Tibial artery (tissue), 4 donors: ENCODE data around the gene PRM1.

Source experiments
- DNase-seq, 2 donors: peaks; one replicate each; pipeline ENCODE4 v3.0.0-alpha.2; 2019
- H3K27ac ChIP-seq, 2 donors: fragments of 200-600 bp; sonication (generic) in 1 of 2; 1 replicate in 1 of 2; 2 replicates in 1 of 2; pipeline ENCODE4 v1.5.1; 2018 to 2019; ENCODE audit warnings: mild to moderate bottlenecking in 1 of 2
- H3K27me3 ChIP-seq, 2 donors: fragments of 200-600 bp; sonication (generic) in 1 of 2; one replicate each; pipeline versions ENCODE4 v1.5.1 to v1.6.0; 2016 to 2019
- H3K36me3 ChIP-seq, 3 donors: fragments of 200-600 bp; sonication (generic) in 2 of 3; one replicate each; pipeline ENCODE4 v1.5.1; 2016 to 2019; ENCODE audit warnings: mild to moderate bottlenecking in 2 of 3
- H3K4me1 ChIP-seq, 4 donors: fragments of 200-600 bp; sonication (generic) in 2 of 4; 1 replicate in 3 of 4; 2 replicates in 1 of 4; pipeline ENCODE4 v1.5.1; 2016 to 2019
- H3K4me3 ChIP-seq, 2 donors: fragments of 200-600 bp; sonication (generic) in 1 of 2; 1 replicate in 1 of 2; 2 replicates in 1 of 2; pipeline ENCODE4 v1.5.1; 2018 to 2019; ENCODE audit warnings: mild to moderate bottlenecking in 2 of 2
- H3K9me3 ChIP-seq, 3 donors: fragments of 200-600 bp; sonication (generic) in 1 of 3; one replicate each; pipeline ENCODE4 v1.5.1; 2016 to 2019
- intact Hi-C: fragments of 100-400 bp; cut with DNase I; formaldehyde crosslinking; loops from one replicate; pipeline ENCODE4 v1.15.0; 2023; ENCODE audit warnings: low total_unique reads
- TF ChIP-seq, protein P1 (sequence below), 2 experiments: fragments of 200-600 bp in 1 of 2; fragments of 450-650 bp in 1 of 2; IDR thresholded peaks; one replicate each; pipeline ENCODE4 v1.5.1; 2017 to 2019; ENCODE audit warnings: antibody characterized with exemption in 2 of 2, mild to moderate bottlenecking in 1 of 2, moderate library complexity in 1 of 2

Gene PRM1

DNA sequence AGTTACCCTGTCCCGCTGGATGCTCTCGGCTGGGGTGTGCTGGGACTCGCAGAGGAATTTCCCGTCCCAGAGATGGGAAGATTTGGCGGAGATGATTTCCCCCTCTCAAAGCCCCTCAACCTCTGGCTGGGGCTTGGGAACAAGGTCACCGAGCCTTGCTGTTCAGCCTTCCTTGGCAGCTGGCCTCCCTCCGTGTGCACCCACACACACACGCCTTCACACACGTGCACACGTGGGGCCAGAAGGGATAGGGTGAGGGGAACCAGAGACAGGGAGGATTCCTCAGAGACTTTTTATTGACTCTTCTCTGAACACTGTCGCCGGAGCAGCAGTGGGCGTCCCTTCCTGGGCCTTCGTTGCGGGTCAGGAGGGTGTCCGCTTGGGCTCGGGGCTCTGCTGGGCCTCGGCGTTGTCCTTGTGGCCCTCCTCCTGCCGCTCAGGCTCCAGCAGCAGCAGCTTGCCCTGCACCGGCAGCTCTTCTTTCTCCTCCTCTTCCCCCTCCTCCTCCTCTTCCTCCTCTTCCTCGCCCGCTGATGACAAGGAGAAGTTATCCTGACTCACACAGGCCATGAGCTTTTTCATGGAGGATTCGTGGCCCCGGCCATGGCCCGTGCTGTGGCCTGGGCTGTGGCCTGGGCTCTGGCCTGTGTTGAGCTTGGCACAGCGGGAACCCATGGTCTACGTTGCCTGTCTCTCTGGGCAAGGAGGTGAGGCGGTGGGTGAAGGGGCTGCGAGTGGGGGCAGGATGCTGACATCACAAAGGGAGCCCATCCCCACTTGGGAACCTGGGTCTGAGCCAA, 8.0 kb downstream of the PRM1 start, which contains the start of gene PRM3:
PRM3 (minus strand) TSS at position 709 of the 800 bp plus-strand sequence; CDS start at position 675, 34 bp downstream.
- H3K4me3 ChIP-seq: no peak within 1 kb of the TSS
- H3K27ac ChIP-seq: no peak within 1 kb of the TSS
- TF ChIP-seq, protein P1, sequence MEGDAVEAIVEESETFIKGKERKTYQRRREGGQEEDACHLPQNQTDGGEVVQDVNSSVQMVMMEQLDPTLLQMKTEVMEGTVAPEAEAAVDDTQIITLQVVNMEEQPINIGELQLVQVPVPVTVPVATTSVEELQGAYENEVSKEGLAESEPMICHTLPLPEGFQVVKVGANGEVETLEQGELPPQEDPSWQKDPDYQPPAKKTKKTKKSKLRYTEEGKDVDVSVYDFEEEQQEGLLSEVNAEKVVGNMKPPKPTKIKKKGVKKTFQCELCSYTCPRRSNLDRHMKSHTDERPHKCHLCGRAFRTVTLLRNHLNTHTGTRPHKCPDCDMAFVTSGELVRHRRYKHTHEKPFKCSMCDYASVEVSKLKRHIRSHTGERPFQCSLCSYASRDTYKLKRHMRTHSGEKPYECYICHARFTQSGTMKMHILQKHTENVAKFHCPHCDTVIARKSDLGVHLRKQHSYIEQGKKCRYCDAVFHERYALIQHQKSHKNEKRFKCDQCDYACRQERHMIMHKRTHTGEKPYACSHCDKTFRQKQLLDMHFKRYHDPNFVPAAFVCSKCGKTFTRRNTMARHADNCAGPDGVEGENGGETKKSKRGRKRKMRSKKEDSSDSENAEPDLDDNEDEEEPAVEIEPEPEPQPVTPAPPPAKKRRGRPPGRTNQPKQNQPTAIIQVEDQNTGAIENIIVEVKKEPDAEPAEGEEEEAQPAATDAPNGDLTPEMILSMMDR (IDR thresholded peaks at IDR 0.05): no peak
- H3K36me3 ChIP-seq: no peaks in the 10 kb centered on the region
- H3K9me3 ChIP-seq: no peaks in the 10 kb centered on the region
- H3K27me3 ChIP-seq: peaks cover 0 to 4% of the 10 kb centered on the region in 2 donors
- no peaks in the 10 kb centered on the region for H3K4me1 ChIP-seq
- intact Hi-C loops: no loop called here
- DNase-seq: no peak

DNA sequence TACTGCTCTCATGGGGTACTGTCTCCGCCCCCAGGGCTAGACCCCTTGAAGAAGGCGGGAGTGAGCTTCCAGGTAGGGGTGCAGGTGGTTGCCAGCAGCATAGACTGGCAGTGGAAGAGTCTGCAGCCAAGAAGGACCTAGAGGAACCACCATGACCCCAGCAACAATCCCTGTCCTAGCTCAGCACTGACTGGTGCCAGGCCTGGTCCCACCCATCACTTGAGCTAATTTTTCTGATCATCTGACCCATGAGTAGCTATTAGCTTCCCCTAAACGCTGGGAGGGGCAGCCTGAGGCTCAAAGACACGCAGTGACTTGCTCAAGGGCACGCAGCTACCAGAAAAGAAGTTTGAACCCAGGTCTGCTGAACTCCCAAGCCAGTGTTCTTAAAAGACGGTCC, 8.6 kb downstream of the PRM1 start:
- H3K4me3 ChIP-seq: no peak overlapping the region
- DNase-seq: no peak
- H3K4me1 ChIP-seq: no peaks in the 10 kb centered on the region
- TF ChIP-seq, protein P1 (IDR thresholded peaks at IDR 0.05): no peak
- no peaks in the 10 kb centered on the region for H3K9me3 ChIP-seq
- intact Hi-C loops: no loop called here
- H3K36me3 ChIP-seq: no peaks in the 10 kb centered on the region
- no peak overlapping the region for H3K27ac ChIP-seq
- H3K27me3 ChIP-seq: peaks cover 0 to 4% of the 10 kb centered on the region in 2 donors

DNA sequence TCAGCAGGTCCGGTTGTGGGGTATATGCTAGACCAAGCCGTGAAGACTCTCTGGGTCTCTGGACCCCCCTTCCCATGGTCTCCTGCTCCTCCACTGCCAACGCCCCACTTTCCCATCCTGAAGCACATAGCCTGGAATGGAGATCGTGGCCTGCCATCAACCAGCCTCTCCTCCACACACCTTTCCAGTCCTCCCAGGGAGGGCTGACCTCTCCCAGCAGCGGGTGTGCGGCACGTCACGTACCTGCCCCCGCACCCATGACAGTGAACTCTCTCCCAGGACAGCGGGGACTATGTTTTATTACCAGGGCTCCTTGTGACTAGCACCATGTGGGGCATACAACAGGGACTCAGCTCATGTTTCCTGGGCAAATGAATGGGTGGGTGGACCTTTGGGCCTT, 9.5 kb downstream of the PRM1 start:
- Histone ChIP-seq H3K4me1 (no peaks in the 10 kb centered on the region), H3K36me3 (no peaks in the 10 kb centered on the region), H3K4me3 (no peak overlapping the region), H3K9me3 (no peaks in the 10 kb centered on the region), H3K27me3 (peaks cover 0 to 4% of the 10 kb centered on the region in 2 donors), H3K27ac (no peak overlapping the region)
- intact Hi-C loops: no loop called here
- TF ChIP-seq, protein P1 (IDR thresholded peaks at IDR 0.05): no peak
- DNase-seq: no peak

DNA sequence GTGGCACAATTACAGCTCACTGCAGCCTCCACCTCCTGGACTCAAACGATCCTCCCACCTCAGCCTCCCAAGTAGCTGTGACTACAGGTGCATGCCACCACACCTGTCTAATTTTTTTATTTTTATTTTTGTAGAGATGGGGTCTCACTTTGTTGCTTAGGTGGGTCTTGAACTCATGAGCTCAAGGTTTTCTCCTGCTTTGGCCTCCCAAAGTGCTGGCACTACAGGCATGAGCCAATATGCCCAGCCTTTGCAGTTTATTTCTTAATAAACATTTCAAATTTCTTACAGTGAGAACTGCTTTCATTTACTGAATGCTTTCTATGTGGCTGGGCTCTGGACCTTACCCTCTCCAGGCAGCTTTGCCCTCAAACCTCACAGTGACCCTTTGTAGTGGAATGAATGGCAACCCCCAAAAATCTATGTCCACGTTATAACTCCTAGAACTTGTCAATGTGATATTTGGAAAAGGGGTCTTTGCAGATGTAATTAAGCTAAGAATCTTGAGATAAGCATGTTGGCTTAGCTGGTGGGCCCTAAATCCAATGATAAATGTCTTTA, 10.4 kb downstream of the PRM1 start:
- Histone ChIP-seq H3K27me3 (no peaks in the 10 kb centered on the region), H3K27ac (no peak overlapping the region), H3K9me3 (no peaks in the 10 kb centered on the region), H3K4me3 (no peak overlapping the region), H3K36me3 (no peaks in the 10 kb centered on the region), H3K4me1 (no peaks in the 10 kb centered on the region)
- intact Hi-C loops: no loop called here
- DNase-seq: no peak
- TF ChIP-seq, protein P1 (IDR thresholded peaks at IDR 0.05): no peak

DNA sequence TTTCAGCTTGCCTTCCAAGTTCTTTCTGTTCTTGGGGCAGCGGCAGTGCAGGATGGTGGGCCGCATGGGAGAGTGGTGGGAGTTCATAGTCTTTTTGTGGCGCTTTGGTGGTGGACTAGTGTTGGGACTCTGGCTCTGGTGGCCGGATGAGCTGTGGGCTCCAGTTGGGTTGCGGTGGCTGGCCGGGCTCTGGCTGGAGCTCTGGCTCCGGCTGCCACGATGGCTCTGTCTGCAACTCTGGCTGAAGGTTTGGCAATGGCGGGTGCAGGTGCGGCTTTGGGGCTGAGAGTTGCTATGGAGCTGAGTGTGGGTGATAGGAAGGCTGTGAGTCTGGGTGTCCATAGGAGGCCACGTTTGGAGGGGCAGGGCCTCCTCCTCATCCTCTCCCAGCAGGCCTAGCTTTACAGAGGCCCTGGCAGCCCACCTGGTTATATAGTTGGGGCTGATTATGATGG, 12.2 kb downstream of the PRM1 start, which contains the start of gene TNP2:
TNP2 (minus strand) TSS at position 405 of the 455 bp plus-strand sequence; CDS start at position 342, 63 bp downstream.
- no peak within 1 kb of the TSS for H3K4me3 ChIP-seq
- DNase-seq: no peak
- no peaks in the 10 kb centered on the region for H3K9me3 ChIP-seq
- intact Hi-C loops: no loop called here
- H3K36me3 ChIP-seq: no peaks in the 10 kb centered on the region
- no peak within 1 kb of the TSS for H3K27ac ChIP-seq
- TF ChIP-seq, protein P1 (IDR thresholded peaks at IDR 0.05): no peak
- no peaks in the 10 kb centered on the region for H3K4me1 ChIP-seq
- no peaks in the 10 kb centered on the region for H3K27me3 ChIP-seq
